HepG2 (cell line): ENCODE data around the gene MNAT1. TPM values are rescaled to one million over a fixed set of nuclear protein-coding genes. Genes with fewer than 3 reads are reported as not detected.

Source experiments
- IKZF5 ChIP-seq: IDR thresholded peaks from 2 replicates; pipeline ENCODE4 v1.6.1; 2018; ENCODE audit warnings: missing genetic modification reagents, mild to moderate bottlenecking, missing compliant biosample characterization
- KDM4B ChIP-seq: sonication (generic); formaldehyde crosslinking; IDR thresholded peaks from 2 replicates; pipeline ENCODE4 v1.4.0; 2020; ENCODE audit warnings: missing genetic modification reagents
- MLLT10 ChIP-seq: sonication (generic); formaldehyde crosslinking; IDR thresholded peaks from 2 replicates; pipeline ENCODE4 v1.4.0; 2020; ENCODE audit warnings: missing genetic modification reagents
- PAF1 ChIP-seq: IDR thresholded peaks from 2 replicates; pipeline ENCODE4 v1.6.1; 2016; ENCODE audit warnings: missing genetic modification reagents, missing compliant biosample characterization
- SIX4 ChIP-seq: sonication (generic); formaldehyde crosslinking; IDR thresholded peaks from 2 replicates; pipeline ENCODE4 v1.4.0; 2020; ENCODE audit warnings: missing genetic modification reagents
- ZBTB44 ChIP-seq: sonication (generic); formaldehyde crosslinking; IDR thresholded peaks from 2 replicates; pipeline ENCODE4 v1.4.0; 2020; ENCODE audit warnings: missing genetic modification reagents
- ZNF343 ChIP-seq: sonication (generic); formaldehyde crosslinking; IDR thresholded peaks from 2 replicates; pipeline ENCODE4 v1.4.0; 2020; ENCODE audit warnings: mild to moderate bottlenecking, missing genetic modification reagents
- polyA plus RNA-seq, 8 experiments: library from polyadenylated mRNA; depleted of rRNA in 3 of 8; stranded (reverse) in 7 of 8; unstranded in 1 of 8; fragments of >200 nt; fragmentation: Illumina TruSeq in 4 of 8; extraction: Trizol in 4 of 8; gene quantifications; 2 replicates each; pipeline versions ENCODE4 v1.2.1 to v1.2.3, GENCODE V29; 2011 to 2016; ENCODE audit warnings: low read depth in 4 of 8, missing spikeins in 1 of 8, mixed read lengths in 1 of 8; ENCODE audit not compliant: insufficient read depth in 1 of 8
- total RNA-seq, 5 experiments: library from RNA; depleted of rRNA; stranded (reverse); fragments of >200 nt; fragmentation: Illumina TruSeq; extraction: Trizol; gene quantifications; 2 replicates each; pipeline ENCODE4 v1.2.3, GENCODE V29; 2016; ENCODE audit warnings: low read depth in 1 of 5
- TF ChIP-seq, protein P1 (sequence below): sonication (generic); formaldehyde crosslinking; IDR thresholded peaks from one replicate; pipeline ENCODE4 v1.5.1; 2020; ENCODE audit warnings: mild to moderate bottlenecking, missing genetic modification reagents; ENCODE audit errors: not compliant biosample characterization
- TF ChIP-seq, protein P2 (sequence below): sonication (generic); formaldehyde crosslinking; IDR thresholded peaks from 2 replicates; pipeline ENCODE4 v1.5.1; 2020; ENCODE audit warnings: mild to moderate bottlenecking, missing genetic modification reagents
- TF ChIP-seq, protein P3 (sequence below): sonication (generic); formaldehyde crosslinking; conservative IDR thresholded peaks from 2 replicates; pipeline ENCODE4 v1.5.0; 2020; ENCODE audit warnings: missing genetic modification reagents
- TF ChIP-seq, protein P4 (sequence below): IDR thresholded peaks from 2 replicates; pipeline ENCODE4 v1.6.1; 2016; ENCODE audit warnings: missing biosample characterization, missing genetic modification reagents, low read depth

Gene MNAT1
- total and polyA plus RNA-seq, 2 of the 13 experiments (the other 11 are each of a cell fraction or from before 2014, with no cell fraction given) = 49.2 to 94.8 TPM

GRCh38 chr14:60691383-60692113, 43.0 kb upstream of the MNAT1 start (continued):
- TF ChIP-seq, protein P1, sequence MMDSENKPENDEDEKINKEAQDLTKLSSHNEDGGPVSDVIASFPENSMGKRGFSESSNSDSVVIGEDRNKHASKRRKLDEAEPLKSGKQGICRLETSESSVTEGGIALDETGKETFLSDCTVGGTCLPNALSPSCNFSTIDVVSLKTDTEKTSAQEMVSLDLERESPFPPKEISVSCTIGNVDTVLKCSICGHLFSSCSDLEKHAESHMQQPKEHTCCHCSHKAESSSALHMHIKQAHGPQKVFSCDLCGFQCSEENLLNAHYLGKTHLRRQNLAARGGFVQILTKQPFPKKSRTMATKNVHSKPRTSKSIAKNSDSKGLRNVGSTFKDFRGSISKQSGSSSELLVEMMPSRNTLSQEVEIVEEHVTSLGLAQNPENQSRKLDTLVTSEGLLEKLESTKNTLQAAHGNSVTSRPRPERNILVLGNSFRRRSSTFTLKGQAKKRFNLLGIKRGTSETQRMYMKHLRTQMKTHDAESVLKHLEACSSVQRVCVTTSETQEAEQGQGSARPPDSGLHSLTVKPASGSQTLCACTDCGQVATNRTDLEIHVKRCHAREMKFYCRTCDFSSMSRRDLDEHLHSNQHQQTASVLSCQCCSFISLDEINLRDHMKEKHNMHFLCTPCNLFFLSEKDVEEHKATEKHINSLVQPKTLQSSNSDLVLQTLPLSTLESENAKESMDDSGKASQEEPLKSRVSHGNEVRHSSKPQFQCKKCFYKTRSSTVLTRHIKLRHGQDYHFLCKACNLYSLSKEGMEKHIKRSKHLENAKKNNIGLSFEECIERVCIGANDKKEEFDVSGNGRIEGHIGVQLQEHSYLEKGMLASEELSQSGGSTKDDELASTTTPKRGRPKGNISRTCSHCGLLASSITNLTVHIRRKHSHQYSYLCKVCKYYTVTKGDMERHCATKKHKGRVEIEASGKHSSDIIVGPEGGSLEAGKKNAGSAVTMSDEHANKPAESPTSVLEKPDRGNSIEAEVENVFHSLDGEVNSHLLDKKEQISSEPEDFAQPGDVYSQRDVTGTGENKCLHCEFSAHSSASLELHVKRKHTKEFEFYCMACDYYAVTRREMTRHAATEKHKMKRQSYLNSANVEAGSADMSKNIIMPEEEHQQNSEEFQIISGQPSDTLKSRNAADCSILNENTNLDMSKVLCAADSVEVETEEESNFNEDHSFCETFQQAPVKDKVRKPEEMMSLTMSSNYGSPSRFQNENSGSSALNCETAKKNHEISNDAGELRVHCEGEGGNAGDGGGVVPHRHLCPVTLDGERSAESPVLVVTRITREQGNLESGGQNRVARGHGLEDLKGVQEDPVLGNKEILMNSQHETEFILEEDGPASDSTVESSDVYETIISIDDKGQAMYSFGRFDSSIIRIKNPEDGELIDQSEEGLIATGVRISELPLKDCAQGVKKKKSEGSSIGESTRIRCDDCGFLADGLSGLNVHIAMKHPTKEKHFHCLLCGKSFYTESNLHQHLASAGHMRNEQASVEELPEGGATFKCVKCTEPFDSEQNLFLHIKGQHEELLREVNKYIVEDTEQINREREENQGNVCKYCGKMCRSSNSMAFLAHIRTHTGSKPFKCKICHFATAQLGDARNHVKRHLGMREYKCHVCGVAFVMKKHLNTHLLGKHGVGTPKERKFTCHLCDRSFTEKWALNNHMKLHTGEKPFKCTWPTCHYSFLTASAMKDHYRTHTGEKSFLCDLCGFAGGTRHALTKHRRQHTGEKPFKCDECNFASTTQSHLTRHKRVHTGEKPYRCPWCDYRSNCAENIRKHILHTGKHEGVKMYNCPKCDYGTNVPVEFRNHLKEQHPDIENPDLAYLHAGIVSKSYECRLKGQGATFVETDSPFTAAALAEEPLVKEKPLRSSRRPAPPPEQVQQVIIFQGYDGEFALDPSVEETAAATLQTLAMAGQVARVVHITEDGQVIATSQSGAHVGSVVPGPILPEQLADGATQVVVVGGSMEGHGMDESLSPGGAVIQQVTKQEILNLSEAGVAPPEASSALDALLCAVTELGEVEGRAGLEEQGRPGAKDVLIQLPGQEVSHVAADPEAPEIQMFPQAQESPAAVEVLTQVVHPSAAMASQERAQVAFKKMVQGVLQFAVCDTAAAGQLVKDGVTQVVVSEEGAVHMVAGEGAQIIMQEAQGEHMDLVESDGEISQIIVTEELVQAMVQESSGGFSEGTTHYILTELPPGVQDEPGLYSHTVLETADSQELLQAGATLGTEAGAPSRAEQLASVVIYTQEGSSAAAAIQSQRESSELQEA (CRISPR knock-in tag) = no peak
- no peak for TF ChIP-seq PAF1 (CRISPR knock-in tag)
- TF ChIP-seq MLLT10 (CRISPR knock-in tag) = no peak
- TF ChIP-seq ZBTB44 = no peak
- TF ChIP-seq ZNF343 (CRISPR knock-in tag) = no peak
- TF ChIP-seq, protein P2, sequence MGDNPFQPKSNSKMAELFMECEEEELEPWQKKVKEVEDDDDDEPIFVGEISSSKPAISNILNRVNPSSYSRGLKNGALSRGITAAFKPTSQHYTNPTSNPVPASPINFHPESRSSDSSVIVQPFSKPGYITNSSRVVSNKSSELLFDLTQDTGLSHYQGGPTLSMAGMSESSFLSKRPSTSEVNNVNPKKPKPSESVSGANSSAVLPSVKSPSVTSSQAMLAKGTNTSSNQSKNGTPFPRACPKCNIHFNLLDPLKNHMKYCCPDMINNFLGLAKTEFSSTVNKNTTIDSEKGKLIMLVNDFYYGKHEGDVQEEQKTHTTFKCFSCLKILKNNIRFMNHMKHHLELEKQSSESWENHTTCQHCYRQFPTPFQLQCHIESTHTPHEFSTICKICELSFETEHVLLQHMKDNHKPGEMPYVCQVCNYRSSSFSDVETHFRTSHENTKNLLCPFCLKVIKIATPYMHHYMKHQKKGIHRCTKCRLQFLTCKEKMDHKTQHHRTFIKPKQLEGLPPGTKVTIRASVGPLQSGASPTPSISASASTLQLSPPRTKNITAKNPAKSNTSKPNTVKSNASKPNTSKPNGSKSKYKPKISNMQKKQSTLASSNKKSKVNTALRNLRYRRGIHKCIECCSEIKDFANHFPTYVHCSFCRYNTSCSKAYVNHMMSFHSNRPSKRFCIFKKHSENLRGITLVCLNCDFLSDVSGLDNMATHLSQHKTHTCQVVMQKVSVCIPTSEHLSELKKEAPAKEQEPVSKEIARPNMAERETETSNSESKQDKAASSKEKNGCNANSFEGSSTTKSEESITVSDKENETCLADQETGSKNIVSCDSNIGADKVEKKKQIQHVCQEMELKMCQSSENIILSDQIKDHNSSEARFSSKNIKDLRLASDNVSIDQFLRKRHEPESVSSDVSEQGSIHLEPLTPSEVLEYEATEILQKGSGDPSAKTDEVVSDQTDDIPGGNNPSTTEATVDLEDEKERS (CRISPR knock-in tag) = no peak
- TF ChIP-seq SIX4 = no peak
- no peak for TF ChIP-seq KDM4B (CRISPR knock-in tag)
- no peak for TF ChIP-seq IKZF5
- TF ChIP-seq, protein P3, sequence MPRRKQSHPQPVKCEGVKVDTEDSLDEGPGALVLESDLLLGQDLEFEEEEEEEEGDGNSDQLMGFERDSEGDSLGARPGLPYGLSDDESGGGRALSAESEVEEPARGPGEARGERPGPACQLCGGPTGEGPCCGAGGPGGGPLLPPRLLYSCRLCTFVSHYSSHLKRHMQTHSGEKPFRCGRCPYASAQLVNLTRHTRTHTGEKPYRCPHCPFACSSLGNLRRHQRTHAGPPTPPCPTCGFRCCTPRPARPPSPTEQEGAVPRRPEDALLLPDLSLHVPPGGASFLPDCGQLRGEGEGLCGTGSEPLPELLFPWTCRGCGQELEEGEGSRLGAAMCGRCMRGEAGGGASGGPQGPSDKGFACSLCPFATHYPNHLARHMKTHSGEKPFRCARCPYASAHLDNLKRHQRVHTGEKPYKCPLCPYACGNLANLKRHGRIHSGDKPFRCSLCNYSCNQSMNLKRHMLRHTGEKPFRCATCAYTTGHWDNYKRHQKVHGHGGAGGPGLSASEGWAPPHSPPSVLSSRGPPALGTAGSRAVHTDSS = no peak
- TF ChIP-seq, protein P4, sequence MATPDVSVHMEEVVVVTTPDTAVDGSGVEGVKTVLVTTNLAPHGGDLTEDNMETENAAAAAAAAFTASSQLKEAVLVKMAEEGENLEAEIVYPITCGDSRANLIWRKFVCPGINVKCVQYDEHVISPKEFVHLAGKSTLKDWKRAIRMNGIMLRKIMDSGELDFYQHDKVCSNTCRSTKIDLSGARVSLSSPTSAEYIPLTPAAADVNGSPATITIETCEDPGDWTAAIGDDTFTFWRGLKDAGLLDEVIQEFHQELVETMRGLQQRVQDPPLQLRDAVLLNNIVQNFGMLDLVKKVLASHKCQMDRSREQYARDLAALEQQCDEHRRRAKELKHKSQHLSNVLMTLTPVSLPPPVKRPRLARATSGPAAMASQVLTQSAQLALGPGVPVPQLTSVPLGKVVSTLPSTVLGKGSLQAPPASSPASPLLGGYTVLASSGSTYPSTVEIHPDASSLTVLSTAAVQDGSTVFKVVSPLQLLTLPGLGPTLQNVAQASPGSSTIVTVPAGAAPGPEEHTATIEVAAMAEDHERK = no peak
